ENCODE data around the gene ARID1B.

DNA sequence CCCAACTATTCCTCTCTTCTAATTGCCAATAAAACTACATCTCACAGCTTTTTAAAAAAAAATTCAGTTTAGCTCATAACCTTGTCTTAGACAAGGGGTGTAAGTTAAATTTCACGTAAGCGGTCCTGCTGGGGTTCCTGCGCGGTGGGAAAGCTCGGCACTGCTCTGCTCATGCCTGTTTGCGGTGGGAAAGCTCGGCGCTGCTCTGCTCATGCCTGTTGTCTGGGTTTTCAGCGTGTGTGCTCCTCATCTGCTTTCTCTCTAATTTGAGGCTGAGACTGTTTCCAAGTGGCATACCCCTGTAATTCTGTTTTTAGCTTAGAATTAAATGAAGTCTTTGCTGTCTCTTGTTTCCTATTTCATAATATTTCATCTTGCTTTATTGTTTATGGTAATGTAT lies 18.6 kb downstream of the ARID1B start:
- TF ChIP-seq, protein P1, sequence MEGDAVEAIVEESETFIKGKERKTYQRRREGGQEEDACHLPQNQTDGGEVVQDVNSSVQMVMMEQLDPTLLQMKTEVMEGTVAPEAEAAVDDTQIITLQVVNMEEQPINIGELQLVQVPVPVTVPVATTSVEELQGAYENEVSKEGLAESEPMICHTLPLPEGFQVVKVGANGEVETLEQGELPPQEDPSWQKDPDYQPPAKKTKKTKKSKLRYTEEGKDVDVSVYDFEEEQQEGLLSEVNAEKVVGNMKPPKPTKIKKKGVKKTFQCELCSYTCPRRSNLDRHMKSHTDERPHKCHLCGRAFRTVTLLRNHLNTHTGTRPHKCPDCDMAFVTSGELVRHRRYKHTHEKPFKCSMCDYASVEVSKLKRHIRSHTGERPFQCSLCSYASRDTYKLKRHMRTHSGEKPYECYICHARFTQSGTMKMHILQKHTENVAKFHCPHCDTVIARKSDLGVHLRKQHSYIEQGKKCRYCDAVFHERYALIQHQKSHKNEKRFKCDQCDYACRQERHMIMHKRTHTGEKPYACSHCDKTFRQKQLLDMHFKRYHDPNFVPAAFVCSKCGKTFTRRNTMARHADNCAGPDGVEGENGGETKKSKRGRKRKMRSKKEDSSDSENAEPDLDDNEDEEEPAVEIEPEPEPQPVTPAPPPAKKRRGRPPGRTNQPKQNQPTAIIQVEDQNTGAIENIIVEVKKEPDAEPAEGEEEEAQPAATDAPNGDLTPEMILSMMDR (IDR thresholded peaks at IDR 0.05), result no peak
- TF ChIP-seq EZH2 (IDR thresholded peaks at IDR 0.05), result no peak

Data from neural progenitor cell (in vitro differentiated cells).